ENCODE measurements around the gene GMDS.

GRCh38 chr6:2263896-2264295 lies 18.5 kb upstream of the GMDS start:
- TF ChIP-seq CTCF (conservative IDR thresholded peaks at IDR 0.05; ENCODE audit: low read depth, low read length) (no peak), CHD1 (IDR thresholded peaks at IDR 0.05; ENCODE audit: low read depth, low read length) (no peak)
